ENCODE measurements around the gene UBC.

Gene UBC

GRCh38 chr12:124917135-124917840, 2.8 kb upstream of the UBC start (continued):
- 0 out of 2 replicates have a peak, but pooled peaks have one; percentile 35 for TF ChIP-seq ZNF610 (tag by site-specific recombination; IDR thresholded peaks at IDR 0.05; ENCODE audit: borderline replicate concordance)
- TF ChIP-seq SP2 (tag by site-specific recombination; IDR thresholded peaks at IDR 0.05), result peak; percentile 92
- peak; percentile 70 for TF ChIP-seq ZNF518A (tag by site-specific recombination; conservative IDR thresholded peaks at IDR 0.05; ENCODE audit: low read depth)
- TF ChIP-seq ZNF658 (tag by site-specific recombination; IDR thresholded peaks at IDR 0.05), result no peak
- peak; percentile 93 for TF ChIP-seq ZNF629 (tag by site-specific recombination; IDR thresholded peaks at IDR 0.05)
- TF ChIP-seq ZNF473 (tag by site-specific recombination; IDR thresholded peaks at IDR 0.05), result no peak
- no peak for TF ChIP-seq ZNF354C (tag by site-specific recombination; IDR thresholded peaks at IDR 0.05; ENCODE audit: borderline replicate concordance, low read depth)
- peak; percentile 57 for TF ChIP-seq GLIS1 (tag by site-specific recombination; IDR thresholded peaks at IDR 0.05)
- TF ChIP-seq ZNF26 (tag by site-specific recombination; IDR thresholded peaks at IDR 0.05), result no peak
- TF ChIP-seq, protein P1, sequence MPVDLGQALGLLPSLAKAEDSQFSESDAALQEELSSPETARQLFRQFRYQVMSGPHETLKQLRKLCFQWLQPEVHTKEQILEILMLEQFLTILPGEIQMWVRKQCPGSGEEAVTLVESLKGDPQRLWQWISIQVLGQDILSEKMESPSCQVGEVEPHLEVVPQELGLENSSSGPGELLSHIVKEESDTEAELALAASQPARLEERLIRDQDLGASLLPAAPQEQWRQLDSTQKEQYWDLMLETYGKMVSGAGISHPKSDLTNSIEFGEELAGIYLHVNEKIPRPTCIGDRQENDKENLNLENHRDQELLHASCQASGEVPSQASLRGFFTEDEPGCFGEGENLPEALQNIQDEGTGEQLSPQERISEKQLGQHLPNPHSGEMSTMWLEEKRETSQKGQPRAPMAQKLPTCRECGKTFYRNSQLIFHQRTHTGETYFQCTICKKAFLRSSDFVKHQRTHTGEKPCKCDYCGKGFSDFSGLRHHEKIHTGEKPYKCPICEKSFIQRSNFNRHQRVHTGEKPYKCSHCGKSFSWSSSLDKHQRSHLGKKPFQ (tag by site-specific recombination; IDR thresholded peaks at IDR 0.05), result no peak
- TF ChIP-seq HOXC10 (CRISPR knock-in tag; IDR thresholded peaks at IDR 0.05), result no peak
- TF ChIP-seq ZNF146 (tag by site-specific recombination; IDR thresholded peaks at IDR 0.05), result no peak
- TF ChIP-seq, protein P2, sequence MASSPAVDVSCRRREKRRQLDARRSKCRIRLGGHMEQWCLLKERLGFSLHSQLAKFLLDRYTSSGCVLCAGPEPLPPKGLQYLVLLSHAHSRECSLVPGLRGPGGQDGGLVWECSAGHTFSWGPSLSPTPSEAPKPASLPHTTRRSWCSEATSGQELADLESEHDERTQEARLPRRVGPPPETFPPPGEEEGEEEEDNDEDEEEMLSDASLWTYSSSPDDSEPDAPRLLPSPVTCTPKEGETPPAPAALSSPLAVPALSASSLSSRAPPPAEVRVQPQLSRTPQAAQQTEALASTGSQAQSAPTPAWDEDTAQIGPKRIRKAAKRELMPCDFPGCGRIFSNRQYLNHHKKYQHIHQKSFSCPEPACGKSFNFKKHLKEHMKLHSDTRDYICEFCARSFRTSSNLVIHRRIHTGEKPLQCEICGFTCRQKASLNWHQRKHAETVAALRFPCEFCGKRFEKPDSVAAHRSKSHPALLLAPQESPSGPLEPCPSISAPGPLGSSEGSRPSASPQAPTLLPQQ (tag by site-specific recombination; IDR thresholded peaks at IDR 0.05), result peak; percentile 88
- no peak for TF ChIP-seq ZNF837 (tag by site-specific recombination; IDR thresholded peaks at IDR 0.05)
- no peak for TF ChIP-seq ZNF266 (tag by site-specific recombination; IDR thresholded peaks at IDR 0.05; ENCODE audit: low read depth)
- no peak for TF ChIP-seq GLI4 (tag by site-specific recombination; IDR thresholded peaks at IDR 0.05)
- TF ChIP-seq, protein P3, sequence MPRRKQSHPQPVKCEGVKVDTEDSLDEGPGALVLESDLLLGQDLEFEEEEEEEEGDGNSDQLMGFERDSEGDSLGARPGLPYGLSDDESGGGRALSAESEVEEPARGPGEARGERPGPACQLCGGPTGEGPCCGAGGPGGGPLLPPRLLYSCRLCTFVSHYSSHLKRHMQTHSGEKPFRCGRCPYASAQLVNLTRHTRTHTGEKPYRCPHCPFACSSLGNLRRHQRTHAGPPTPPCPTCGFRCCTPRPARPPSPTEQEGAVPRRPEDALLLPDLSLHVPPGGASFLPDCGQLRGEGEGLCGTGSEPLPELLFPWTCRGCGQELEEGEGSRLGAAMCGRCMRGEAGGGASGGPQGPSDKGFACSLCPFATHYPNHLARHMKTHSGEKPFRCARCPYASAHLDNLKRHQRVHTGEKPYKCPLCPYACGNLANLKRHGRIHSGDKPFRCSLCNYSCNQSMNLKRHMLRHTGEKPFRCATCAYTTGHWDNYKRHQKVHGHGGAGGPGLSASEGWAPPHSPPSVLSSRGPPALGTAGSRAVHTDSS (tag by site-specific recombination; IDR thresholded peaks at IDR 0.05), result no peak
- no peak for TF ChIP-seq ZNF48 (tag by site-specific recombination; IDR thresholded peaks at IDR 0.05)
- no peak for TF ChIP-seq BCL6B (tag by site-specific recombination; IDR thresholded peaks at IDR 0.05)
- TF ChIP-seq ZNF530 (tag by site-specific recombination; IDR thresholded peaks at IDR 0.05; ENCODE audit: low read depth), result no peak
- peak; percentile 92 for TF ChIP-seq PRDM10 (tag by site-specific recombination; IDR thresholded peaks at IDR 0.05)
- TF ChIP-seq, protein P4, sequence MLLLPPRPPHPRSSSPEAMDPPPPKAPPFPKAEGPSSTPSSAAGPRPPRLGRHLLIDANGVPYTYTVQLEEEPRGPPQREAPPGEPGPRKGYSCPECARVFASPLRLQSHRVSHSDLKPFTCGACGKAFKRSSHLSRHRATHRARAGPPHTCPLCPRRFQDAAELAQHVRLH (tag by site-specific recombination; IDR thresholded peaks at IDR 0.05), result 0 out of 2 replicates have a peak, but pooled peaks have one; percentile 64

All from HEK293 (cell line).